GM19452 (cell line): Measurements from ENCODE around the gene RAB11FIP2.
"Not testable (repeated sequence)": the region's sequence is repeated elsewhere in the genome, so short reads cannot be mapped to it uniquely, and the experiment has no call there.

Source experiments
- ATAC-seq: cut with Tn5 transposase; IDR thresholded peaks from one replicate; pipeline ENCODE4 v1.9.1; 2021; ENCODE audit not compliant: unreplicated experiment

RAB11FIP2 gene, protein sequence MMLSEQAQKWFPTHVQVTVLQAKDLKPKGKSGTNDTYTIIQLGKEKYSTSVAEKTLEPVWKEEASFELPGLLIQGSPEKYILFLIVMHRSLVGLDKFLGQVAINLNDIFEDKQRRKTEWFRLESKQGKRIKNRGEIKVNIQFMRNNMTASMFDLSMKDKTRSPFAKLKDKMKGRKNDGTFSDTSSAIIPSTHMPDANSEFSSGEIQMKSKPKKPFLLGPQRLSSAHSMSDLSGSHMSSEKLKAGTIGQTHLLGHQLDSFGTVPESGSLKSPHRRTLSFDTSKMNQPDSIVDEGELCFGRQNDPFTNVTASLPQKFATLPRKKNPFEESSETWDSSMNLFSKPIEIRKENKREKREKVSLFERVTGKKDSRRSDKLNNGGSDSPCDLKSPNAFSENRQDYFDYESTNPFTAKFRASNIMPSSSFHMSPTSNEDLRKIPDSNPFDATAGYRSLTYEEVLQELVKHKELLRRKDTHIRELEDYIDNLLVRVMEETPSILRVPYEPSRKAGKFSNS

GRCh38 chr10:118046395-118047156 lies at the start of gene RAB11FIP2:
TSS of gene RAB11FIP2 (minus strand) at chr10:118046941. CDS start at chr10:118046163, 778 bp downstream.
- ATAC-seq: peak; percentile 95

DNA sequence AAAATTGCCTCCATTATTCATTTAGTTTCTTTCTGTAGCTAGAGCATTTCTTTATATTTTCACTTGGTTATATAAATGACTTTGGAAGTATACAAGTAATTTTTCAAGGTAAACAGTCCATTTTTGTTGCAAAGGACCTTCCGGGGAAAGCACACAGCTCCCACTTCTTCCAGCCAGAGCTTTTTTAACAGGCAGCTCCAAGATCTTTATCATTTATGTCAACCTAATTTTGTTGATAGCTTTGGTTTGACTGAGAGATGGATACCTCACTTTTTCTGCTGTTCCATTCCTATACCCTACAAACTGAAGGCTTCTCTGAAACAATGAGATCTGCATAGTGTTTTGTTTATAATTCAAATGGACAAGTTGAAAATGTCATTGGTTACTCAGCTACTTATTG lies 49.3 kb upstream of the RAB11FIP2 start:
- no peak for ATAC-seq

DNA sequence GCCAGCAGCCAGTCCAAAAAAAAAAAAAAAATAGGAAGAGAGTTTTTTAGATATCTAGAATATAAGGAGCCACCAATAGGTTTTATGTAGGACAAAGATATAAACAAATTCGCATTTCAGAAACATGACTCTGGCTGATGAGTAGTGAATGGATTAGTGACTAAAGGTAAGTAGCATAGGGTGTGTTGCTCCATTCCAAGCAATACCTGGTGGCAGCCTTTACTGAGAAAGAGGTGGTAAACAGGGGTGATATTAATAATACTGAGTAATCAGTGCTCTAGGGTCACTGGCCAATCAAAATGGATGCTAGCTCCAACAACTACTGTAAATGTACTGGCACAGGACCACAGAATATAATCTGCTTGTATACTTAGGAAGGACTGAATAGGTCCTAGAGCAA lies 45.5 kb upstream of the RAB11FIP2 start:
- ATAC-seq: no peak

DNA sequence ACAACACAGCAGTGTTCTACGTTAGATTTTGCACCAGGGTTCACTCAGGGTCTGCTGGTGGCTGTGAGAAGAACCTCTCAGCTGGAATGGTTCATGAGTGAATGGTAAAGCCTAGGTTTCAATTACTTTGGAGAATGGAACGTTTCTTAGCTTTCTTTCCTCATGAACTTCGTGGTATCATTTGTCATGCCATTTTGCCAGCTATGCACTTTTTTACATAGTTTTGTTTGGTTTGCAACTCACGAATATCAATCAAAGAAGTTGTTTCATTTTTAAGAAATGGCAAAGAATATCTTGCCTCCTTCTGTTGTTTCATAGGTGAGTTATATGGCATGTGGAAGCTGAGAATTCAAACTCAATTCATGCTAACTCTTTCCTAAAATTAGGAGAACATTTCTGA lies 34.1 kb upstream of the RAB11FIP2 start:
- ATAC-seq: no peak

DNA sequence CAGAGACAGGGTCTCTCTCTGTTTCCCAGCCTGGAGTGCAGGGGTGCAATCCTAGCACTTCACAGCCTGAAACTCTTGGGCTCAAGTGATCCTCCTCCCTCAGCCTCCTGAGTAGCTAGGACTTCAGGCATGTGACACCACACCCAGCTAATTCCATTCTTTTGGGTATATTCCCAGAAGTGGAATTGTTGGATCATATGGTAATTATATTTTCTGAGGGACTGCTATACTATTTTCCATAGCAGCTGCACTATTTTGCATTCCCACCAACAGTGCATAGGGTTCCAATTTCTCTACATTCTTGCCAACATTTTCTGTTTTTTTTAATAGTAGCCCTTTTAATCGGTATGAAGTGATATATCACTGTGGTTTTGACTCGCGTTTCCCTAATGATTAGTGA lies 30.0 kb upstream of the RAB11FIP2 start:
- ATAC-seq: no peak

DNA sequence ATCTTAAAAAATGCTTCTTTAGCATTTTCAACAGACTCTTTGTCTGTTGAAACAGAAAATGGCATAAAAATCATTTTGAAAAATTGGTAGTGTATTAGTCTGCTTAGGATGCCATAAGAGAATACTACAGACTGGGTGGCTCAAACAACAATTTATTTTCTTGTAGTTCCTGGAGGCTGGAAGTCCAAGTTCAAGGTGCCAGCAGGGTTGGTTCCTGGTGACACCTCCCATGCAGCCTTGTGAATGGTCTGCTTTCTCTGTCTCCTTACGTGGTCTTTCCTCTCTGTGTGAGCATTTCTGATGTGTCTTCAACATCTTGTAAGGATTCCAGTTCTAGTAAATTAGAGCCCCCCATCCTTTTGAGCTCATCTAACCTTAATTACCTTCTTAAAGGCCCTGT lies 26.1 kb upstream of the RAB11FIP2 start:
- no peak for ATAC-seq

DNA sequence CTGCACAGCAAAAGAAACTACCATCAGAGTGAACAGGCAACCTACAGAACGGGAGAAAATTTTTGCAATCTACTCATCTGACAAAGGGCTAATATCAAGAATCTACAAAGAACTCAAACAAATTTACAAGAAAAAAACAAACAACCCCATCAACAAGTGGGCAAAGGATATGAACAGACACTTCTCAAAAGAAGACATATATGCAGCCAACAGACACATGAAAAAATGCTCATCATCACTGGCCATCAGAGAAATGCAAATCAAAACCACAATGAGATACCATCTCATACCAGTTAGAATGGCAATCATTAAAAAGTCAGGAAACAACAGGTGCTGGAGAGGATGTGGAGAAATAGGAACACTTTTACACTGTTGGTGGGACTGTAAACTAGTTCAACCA lies 20.6 kb upstream of the RAB11FIP2 start:
- not testable (repeated sequence) for ATAC-seq

GRCh38 chr10:118062798-118063238 lies 16.1 kb upstream of the RAB11FIP2 start:
- no peak for ATAC-seq

GRCh38 chr10:118058371-118058770 lies 11.6 kb upstream of the RAB11FIP2 start:
- no peak for ATAC-seq

DNA sequence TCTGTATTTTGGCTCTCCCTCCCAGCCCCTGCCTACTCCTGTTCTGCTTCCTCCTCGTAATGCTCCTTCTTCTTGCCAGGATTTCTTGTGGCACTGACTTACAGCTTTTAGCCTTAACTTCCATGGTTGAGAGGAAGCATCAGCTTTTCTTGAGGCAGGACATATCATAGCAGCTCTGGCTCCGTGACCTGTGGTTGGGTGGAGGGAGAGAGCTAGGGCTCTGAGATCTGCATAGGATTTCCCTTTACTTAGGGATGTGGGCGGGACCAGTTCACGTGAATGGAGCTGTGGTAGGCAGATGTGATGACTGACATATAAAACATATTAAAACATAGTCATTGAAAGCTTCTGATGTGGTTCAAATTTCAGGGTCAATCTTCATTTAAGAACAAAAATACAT lies 10.6 kb upstream of the RAB11FIP2 start:
- no peak for ATAC-seq

DNA sequence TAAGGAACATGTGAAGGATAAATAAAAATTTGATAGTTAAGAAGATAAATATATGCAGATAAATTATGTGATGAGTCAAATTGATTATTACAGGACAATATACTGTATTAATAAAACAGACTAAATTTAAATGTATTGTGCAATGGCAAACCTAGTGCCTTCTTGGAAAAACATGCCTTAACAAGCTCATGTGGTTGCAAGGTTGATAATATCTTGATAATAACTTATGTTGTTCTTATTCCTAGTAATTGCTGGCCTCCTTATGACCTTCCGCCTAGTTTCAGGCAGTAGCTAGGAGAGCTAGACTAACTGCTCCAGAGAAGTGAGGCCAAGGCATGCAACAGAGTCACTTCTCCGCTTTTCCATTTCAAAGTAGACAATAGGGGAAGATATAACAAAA lies 7.6 kb upstream of the RAB11FIP2 start:
- no peak for ATAC-seq

DNA sequence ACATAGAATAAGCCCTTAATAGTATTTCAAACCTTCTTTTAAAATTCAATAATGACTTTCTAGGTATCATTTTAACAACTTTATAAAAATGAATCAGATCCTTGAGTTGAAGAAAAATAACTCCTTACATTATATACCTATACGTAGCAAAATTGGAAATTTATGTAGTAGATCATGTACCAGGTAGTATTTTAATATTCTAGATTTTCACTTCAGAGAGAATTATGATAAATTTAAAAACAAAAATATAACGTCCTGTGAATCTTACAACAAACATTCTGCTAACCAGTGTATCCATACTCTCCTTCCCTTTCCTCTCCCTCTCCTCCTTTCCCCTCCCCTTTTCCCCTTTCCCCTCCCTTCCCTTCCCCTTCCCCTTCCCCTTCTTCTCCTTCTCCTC lies 6.1 kb upstream of the RAB11FIP2 start:
- no peak for ATAC-seq

- no peak for ATAC-seq
These were observed 1.1 kb upstream of the RAB11FIP2 start for GRCh38 chr10:118047880-118048279.

DNA sequence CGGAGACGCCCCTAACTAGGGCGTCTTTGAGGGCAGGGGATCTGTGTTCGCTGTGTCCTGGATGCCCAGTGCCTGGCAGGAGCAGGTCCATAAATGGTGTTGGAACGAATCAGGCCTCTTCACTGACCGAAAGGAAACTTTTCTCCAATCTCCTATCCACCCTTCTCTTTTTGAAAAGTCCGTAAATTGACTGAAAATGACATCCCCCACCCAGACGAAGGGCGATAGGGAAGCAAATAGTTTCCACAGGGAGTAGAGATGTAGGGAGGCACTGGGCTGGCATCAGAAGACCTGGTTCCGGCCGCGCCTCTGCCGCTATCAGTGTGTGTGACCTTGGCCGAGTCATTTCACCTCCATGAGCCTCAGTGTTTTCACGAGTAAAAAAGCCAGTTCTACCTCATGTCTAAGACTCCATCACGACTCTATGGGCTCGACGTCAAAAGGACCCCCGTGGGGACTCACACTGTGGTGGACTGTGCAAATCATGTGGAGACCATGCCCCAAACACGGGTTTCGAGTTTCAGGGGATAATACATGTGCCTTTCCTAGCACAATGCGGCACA lies 497 bp upstream of the RAB11FIP2 start:
- peak; percentile 24 for ATAC-seq

DNA sequence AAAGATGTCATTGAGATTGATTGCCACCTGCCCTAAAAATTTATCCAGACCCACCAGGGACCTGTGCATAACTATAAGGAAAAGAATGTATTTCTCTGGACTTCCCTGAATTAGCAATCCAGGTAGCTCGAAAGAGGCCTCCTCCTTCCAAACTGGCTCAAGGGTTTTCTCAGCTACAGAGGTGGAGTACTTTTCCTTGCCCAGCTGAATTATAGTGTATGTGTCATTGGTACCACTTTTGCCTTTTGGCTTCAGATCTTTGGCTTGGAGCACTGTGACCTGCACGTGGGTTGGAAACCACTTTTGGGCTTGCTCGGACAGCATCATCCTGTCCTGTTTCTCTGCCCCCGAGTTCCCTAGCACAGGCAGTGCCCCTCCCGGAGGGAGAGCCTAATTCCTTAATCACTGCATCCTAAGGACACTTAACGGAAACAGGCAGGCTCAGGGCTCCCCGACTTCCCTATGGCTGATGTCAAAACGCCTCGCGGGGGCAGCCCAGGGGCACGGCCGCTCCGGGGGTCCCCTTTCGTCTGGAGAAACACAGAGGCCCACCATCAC lies 825 bp downstream of the RAB11FIP2 start:
- ATAC-seq: peak; percentile 35

DNA sequence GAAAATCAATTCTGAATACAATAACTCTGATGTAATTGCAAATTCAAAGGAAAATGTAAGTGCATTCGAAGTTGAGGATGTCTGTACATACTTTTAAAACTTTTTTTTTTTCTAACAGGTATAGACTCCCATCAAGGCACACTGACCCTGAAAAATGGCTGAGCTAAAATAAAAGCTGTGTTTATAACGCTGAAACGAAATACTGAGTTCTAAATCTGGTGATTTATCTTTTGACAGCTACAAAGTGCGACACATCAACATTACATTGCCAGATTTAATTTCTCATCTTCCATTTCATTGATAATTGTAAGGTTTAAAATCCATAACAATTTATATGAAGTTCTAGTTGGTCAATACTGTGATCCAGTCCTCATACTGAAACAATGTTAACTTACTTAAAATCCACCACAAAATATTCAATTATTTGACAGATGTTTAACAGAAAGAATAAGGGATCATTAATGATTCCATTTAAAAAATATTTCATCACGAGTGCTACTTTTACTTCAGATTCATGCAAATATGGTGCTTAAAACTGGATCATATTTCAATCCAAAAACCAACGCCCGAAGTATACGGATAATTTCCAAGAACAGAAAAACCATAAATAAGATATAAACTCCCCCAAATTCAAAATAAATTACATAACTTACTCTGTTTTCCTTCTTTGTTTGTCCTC lies 1.4 kb downstream of the RAB11FIP2 start:
- ATAC-seq: no peak

GRCh38 chr10:118042827-118043242 lies 3.9 kb downstream of the RAB11FIP2 start:
- ATAC-seq: no peak

GRCh38 chr10:118042336-118042735 lies 4.4 kb downstream of the RAB11FIP2 start:
- ATAC-seq: no peak

- no peak for ATAC-seq
These were observed 5.4 kb downstream of the RAB11FIP2 start for GRCh38 chr10:118041316-118041715.

GRCh38 chr10:118036281-118036875 lies 10.4 kb downstream of the RAB11FIP2 start:
- no peak for ATAC-seq
